ENCODE data around the gene ZBED5. TPM values are rescaled to one million over a fixed set of nuclear protein-coding genes. Genes with fewer than 3 reads are reported as not detected.

Gene ZBED5
- total and polyA plus RNA-seq, 9 of the 15 experiments (the other 6 are each of a cell fraction or from before 2014, with no cell fraction given), result 12.4 to 70.7 (median 26.8) TPM

DNA sequence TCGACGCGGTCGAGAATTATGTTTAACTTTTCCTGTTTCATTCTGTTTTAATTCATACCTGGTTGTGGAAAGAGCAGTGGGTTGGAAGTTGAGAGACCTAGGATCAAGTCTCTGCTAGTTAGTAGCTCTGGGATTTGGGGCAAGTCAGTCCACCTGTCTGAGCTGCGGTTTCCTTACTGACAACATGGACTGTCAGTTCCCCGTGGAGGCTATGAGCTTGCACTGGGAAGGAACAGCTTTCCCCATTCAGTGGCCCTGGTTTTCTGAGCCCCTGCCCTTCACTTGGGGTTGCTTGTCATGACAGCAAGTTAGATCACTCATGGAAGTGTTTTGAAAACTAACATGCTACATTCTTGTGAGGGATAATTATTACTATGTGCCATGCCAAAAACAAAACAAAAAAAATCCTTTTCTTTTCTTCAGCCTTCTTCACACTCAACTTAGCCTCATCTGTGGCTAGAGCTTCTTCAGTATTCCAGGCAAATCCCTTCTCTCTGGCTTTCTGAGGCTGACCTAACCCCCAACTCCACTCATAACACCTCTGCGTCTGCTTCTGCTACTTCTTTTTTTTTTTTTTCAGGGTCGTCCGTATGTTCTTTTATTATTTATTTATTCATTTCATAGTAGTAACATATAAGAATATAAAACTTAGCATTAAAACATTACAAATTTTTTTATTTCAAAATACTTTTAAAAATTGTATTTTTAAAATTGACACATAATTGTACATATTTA, 43.0 kb upstream of the ZBED5 start (continued):
- TF ChIP-seq, protein P1, sequence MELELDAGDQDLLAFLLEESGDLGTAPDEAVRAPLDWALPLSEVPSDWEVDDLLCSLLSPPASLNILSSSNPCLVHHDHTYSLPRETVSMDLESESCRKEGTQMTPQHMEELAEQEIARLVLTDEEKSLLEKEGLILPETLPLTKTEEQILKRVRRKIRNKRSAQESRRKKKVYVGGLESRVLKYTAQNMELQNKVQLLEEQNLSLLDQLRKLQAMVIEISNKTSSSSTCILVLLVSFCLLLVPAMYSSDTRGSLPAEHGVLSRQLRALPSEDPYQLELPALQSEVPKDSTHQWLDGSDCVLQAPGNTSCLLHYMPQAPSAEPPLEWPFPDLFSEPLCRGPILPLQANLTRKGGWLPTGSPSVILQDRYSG (tag; conservative IDR thresholded peaks at IDR 0.05; ENCODE audit: low read depth), result peak; percentile 35; the same call in 1 of the 2 replicates
- TF ChIP-seq, protein P2, sequence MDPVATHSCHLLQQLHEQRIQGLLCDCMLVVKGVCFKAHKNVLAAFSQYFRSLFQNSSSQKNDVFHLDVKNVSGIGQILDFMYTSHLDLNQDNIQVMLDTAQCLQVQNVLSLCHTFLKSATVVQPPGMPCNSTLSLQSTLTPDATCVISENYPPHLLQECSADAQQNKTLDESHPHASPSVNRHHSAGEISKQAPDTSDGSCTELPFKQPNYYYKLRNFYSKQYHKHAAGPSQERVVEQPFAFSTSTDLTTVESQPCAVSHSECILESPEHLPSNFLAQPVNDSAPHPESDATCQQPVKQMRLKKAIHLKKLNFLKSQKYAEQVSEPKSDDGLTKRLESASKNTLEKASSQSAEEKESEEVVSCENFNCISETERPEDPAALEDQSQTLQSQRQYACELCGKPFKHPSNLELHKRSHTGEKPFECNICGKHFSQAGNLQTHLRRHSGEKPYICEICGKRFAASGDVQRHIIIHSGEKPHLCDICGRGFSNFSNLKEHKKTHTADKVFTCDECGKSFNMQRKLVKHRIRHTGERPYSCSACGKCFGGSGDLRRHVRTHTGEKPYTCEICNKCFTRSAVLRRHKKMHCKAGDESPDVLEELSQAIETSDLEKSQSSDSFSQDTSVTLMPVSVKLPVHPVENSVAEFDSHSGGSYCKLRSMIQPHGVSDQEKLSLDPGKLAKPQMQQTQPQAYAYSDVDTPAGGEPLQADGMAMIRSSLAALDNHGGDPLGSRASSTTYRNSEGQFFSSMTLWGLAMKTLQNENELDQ (CRISPR knock-in tag; IDR thresholded peaks at IDR 0.05; ENCODE audit: borderline replicate concordance), result no peak
- TF ChIP-seq, protein P3, sequence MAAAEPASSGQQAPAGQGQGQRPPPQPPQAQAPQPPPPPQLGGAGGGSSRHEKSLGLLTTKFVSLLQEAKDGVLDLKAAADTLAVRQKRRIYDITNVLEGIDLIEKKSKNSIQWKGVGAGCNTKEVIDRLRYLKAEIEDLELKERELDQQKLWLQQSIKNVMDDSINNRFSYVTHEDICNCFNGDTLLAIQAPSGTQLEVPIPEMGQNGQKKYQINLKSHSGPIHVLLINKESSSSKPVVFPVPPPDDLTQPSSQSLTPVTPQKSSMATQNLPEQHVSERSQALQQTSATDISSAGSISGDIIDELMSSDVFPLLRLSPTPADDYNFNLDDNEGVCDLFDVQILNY (CRISPR knock-in tag; IDR thresholded peaks at IDR 0.05), result no peak
- TF ChIP-seq BRD9 (IDR thresholded peaks at IDR 0.05; ENCODE audit: low read depth, partially characterized antibody), result peak; percentile 52
- no peak for TF ChIP-seq SMARCE1 (IDR thresholded peaks at IDR 0.05)
- no peak for TF ChIP-seq SIN3B (IDR thresholded peaks at IDR 0.05; ENCODE audit: low read depth)
- TF ChIP-seq NR3C1 (CRISPR knock-in tag; IDR thresholded peaks at IDR 0.05), result no peak
- TF ChIP-seq ASH1L (IDR thresholded peaks at IDR 0.05; ENCODE audit: borderline replicate concordance, low read depth, partially characterized antibody), result no peak
